Keratinocyte (primary cell): ENCODE results near the gene TMC7. TPM values are rescaled to one million over a fixed set of nuclear protein-coding genes. Genes with fewer than 3 reads are reported as not detected.

Experiments
- DNase-seq: peaks from one replicate; pipeline ENCODE4 v3.0.0-alpha.2; 2011; ENCODE audit warnings: low read depth, missing footprints, low spot score
- FAIRE-seq: peaks from 2 replicates; lab custom pipeline; 2011; peaks lifted over from hg19 to GRCh38; lab: Jason Lieb, UNC
- H2AFZ ChIP-seq: 2 replicates; pipeline ENCODE4 v1.6.0; 2012; ENCODE audit warnings: low read length, control low read depth, inconsistent platforms; ENCODE audit not compliant: control insufficient read depth
- H3K27ac ChIP-seq: 2 replicates; pipeline ENCODE4 v1.5.1; 2011; ENCODE audit warnings: low read length; ENCODE audit not compliant: control insufficient read depth, insufficient read depth
- H3K27me3 ChIP-seq: 3 replicates; pipeline ENCODE4 v1.6.0; 2011; ENCODE audit warnings: low read length; ENCODE audit not compliant: control insufficient read depth, insufficient read depth; ENCODE audit errors: extremely low read depth
- H3K36me3 ChIP-seq, 2 experiments: 2 replicates in 1 of 2; 3 replicates in 1 of 2; pipeline ENCODE4 v1.5.1; 2011; ENCODE audit warnings: low read length in 2 of 2, mild to moderate bottlenecking in 1 of 2; ENCODE audit not compliant: control insufficient read depth in 2 of 2, insufficient read depth in 2 of 2; ENCODE audit errors: extremely low read depth in 1 of 2
- H3K4me1 ChIP-seq: 3 replicates; pipeline ENCODE4 v1.5.1; 2011; ENCODE audit warnings: low read length; ENCODE audit not compliant: control insufficient read depth, insufficient read depth; ENCODE audit errors: extremely low read depth
- H3K4me2 ChIP-seq: 3 replicates; pipeline ENCODE4 v1.6.0; 2011; ENCODE audit warnings: low read depth, low read length; ENCODE audit not compliant: control insufficient read depth, insufficient read depth; ENCODE audit errors: extremely low read depth
- H3K4me3 ChIP-seq, 3 experiments: fragments of 200-600 bp in 1 of 3; sonication (generic) in 1 of 3; 2 replicates in 2 of 3; 3 replicates in 1 of 3; pipeline ENCODE4 v1.5.1; 2011 to 2016; ENCODE audit warnings: low read length in 3 of 3, mild to moderate bottlenecking in 3 of 3, control low read depth in 2 of 3, inconsistent platforms in 1 of 3, low read depth in 1 of 3, mixed read lengths in 1 of 3, mixed run types in 1 of 3, moderate library complexity in 1 of 3; ENCODE audit not compliant: control insufficient read depth in 2 of 3, insufficient read depth in 2 of 3; ENCODE audit errors: extremely low read depth in 1 of 3
- H3K79me2 ChIP-seq: 2 replicates; pipeline ENCODE4 v1.6.0; 2012; ENCODE audit warnings: low read length; ENCODE audit not compliant: control insufficient read depth, insufficient read depth
- H3K9ac ChIP-seq: 3 replicates; pipeline ENCODE4 v1.6.0; 2011; ENCODE audit warnings: low read length; ENCODE audit not compliant: control insufficient read depth, insufficient read depth; ENCODE audit errors: extremely low read depth
- H3K9me1 ChIP-seq: 3 replicates; pipeline ENCODE4 v1.6.0; 2011; ENCODE audit warnings: low read length; ENCODE audit not compliant: control insufficient read depth, insufficient read depth; ENCODE audit errors: extremely low read depth
- H3K9me3 ChIP-seq: 2 replicates; pipeline ENCODE4 v1.5.1; 2012; ENCODE audit warnings: low read depth, low read length; ENCODE audit not compliant: control insufficient read depth
- H4K20me1 ChIP-seq: 3 replicates; pipeline ENCODE4 v1.6.0; 2011; ENCODE audit warnings: low read length; ENCODE audit not compliant: control insufficient read depth, insufficient read depth; ENCODE audit errors: extremely low read depth
- CTCF ChIP-seq, 3 experiments: IDR thresholded peaks in 1 of 3; conservative IDR thresholded peaks in 1 of 3; optimal IDR thresholded peaks in 1 of 3; 2 replicates in 2 of 3; 3 replicates in 1 of 3; pipeline versions ENCODE3 to v1.5.1; 2011; ENCODE audit warnings: low read length in 3 of 3, mild to moderate bottlenecking in 3 of 3, moderate library complexity in 2 of 3, control low read depth in 1 of 3, inconsistent platforms in 1 of 3; ENCODE audit not compliant: insufficient read depth in 2 of 3; ENCODE audit errors: extremely low read depth in 1 of 3
- EZH2 ChIP-seq: IDR thresholded peaks from one replicate; pipeline ENCODE4 v1.6.1; 2012; ENCODE audit warnings: inconsistent platforms, mild to moderate bottlenecking, low read length, moderate library complexity
- dilution Hi-C: fragments of 300-500 bp; cut with MboI; formaldehyde crosslinking; loops from one replicate; pipeline ENCODE4 v1.7.0; 2020; ENCODE audit warnings: low sequenced_read_pairs; ENCODE audit not compliant: extremely low pct_ligation_motif_present
- polyA plus RNA-seq, 5 experiments: library from polyadenylated mRNA; depleted of rRNA in 3 of 5; stranded (reverse) in 3 of 5; stranded (forward) in 1 of 5; unstranded in 1 of 5; fragments of >200 nt; gene quantifications; 1 replicate in 1 of 5; 2 replicates in 3 of 5; 3 replicates in 1 of 5; pipeline versions ENCODE4 v1.2.1 to v1.2.3, GENCODE V29; 2011 to 2012; ENCODE audit warnings: missing spikeins in 2 of 5, low read depth in 1 of 5, low replicate concordance in 1 of 5

Gene TMC7
- polyA plus RNA-seq, 1 donor (not counting 4 experiments of a cell fraction or from before 2014, with no cell fraction given): 8.5 TPM

- H3K36me3 ChIP-seq: no peaks in the 10 kb centered on the region
- H2AFZ ChIP-seq: no peak overlapping the region
- no peak for FAIRE-seq
- dilution Hi-C loops: no loop called here
- DNase-seq: no peak
- H3K4me2 ChIP-seq: no peak overlapping the region
- no peak overlapping the region for H3K27ac ChIP-seq
- no peak for TF ChIP-seq EZH2
- no peak for TF ChIP-seq CTCF (optimal IDR thresholded peaks at IDR 0.05 in 1 of 3, IDR thresholded peaks at IDR 0.05 in 1 of 3, conservative IDR thresholded peaks at IDR 0.05 in 1 of 3; ENCODE audit: extremely low read depth in 1 of 3, insufficient read depth in 2 of 3, low read length in 3 of 3)
- no peak overlapping the region for H3K9ac ChIP-seq
- no peak overlapping the region for H3K4me3 ChIP-seq
- no peaks in the 10 kb centered on the region for H3K9me1 ChIP-seq
- H3K4me1 ChIP-seq: peaks cover 3% of the 10 kb centered on the region
- no peaks in the 10 kb centered on the region for H3K79me2 ChIP-seq
- H4K20me1 ChIP-seq: no peaks in the 10 kb centered on the region
- no peaks in the 10 kb centered on the region for H3K27me3 ChIP-seq
- no peaks in the 10 kb centered on the region for H3K9me3 ChIP-seq
Measured at GRCh38 chr16:19084139-19084538, 100.4 kb downstream of the TMC7 start.

- Histone ChIP-seq H3K4me2 (no peak overlapping the region), H3K79me2 (no peaks in the 10 kb centered on the region), H3K27ac (no peak overlapping the region), H3K9me3 (no peaks in the 10 kb centered on the region), H3K27me3 (no peaks in the 10 kb centered on the region), H3K9ac (no peak overlapping the region), H3K4me3 (no peak overlapping the region), H3K36me3 (no peaks in the 10 kb centered on the region), H3K4me1 (peaks cover 3% of the 10 kb centered on the region), H4K20me1 (no peaks in the 10 kb centered on the region), H3K9me1 (no peaks in the 10 kb centered on the region), H2AFZ (no peak overlapping the region)
- FAIRE-seq (no peak), DNase-seq (no peak)
- TF ChIP-seq CTCF (optimal IDR thresholded peaks at IDR 0.05 in 1 of 3, IDR thresholded peaks at IDR 0.05 in 1 of 3, conservative IDR thresholded peaks at IDR 0.05 in 1 of 3; ENCODE audit: extremely low read depth in 1 of 3, insufficient read depth in 2 of 3, low read length in 3 of 3) (no peak), EZH2 (no peak)
- dilution Hi-C loops: no loop called here
Measured at GRCh38 chr16:19084879-19085278, 101.1 kb downstream of the TMC7 start.
